GM18873 (cell line): ENCODE results near the gene SLC44A5.
"Not testable (repeated sequence)": the region's sequence is repeated elsewhere in the genome, so short reads cannot be mapped to it uniquely, and the experiment has no call there.

Source experiments
- ATAC-seq: cut with Tn5 transposase; IDR thresholded peaks from one replicate; pipeline ENCODE4 v1.9.1; 2021; ENCODE audit warnings: mild to moderate bottlenecking, moderate library complexity, moderate number of reproducible peaks; ENCODE audit not compliant: unreplicated experiment, low FRiP score

SLC44A5 gene

GRCh38 chr1:75611014-75611413 is at the start of gene SLC44A5:
Gene SLC44A5, minus strand, starts transcription at chr1:75611114. Its CDS starts 69,667 bp downstream, at chr1:75541447.
- no peak for ATAC-seq

DNA sequence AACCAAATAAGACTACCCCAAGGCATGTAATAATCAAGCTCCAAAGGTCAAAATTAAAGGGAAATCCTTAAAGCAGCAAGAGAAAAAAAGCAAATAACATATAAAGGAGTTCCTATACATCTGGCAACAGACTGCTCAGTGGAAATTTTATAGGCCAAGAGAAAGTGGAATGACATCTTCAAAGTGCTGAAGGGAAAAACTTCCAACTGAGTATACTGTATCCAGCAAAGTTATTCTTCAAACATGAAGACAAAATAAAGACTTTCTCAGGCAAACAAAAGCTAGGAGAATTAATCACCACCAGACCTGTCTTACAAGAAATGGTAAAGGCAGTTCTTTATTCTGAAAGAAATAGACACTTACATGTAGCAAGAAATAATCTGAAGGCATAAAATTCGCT is 45.0 kb upstream of the SLC44A5 start:
- ATAC-seq: no peak

GRCh38 chr1:75647183-75647582 is 36.3 kb upstream of the SLC44A5 start:
- ATAC-seq: not testable (repeated sequence)

- ATAC-seq: not testable (repeated sequence)
Observed at GRCh38 chr1:75645153-75645552, 34.2 kb upstream of the SLC44A5 start.

GRCh38 chr1:75643460-75643859 is 32.5 kb upstream of the SLC44A5 start:
- no peak for ATAC-seq

GRCh38 chr1:75641325-75641724 is 30.4 kb upstream of the SLC44A5 start:
- ATAC-seq: no peak

- no peak for ATAC-seq
Observed at GRCh38 chr1:75640137-75640536, 29.2 kb upstream of the SLC44A5 start.

DNA sequence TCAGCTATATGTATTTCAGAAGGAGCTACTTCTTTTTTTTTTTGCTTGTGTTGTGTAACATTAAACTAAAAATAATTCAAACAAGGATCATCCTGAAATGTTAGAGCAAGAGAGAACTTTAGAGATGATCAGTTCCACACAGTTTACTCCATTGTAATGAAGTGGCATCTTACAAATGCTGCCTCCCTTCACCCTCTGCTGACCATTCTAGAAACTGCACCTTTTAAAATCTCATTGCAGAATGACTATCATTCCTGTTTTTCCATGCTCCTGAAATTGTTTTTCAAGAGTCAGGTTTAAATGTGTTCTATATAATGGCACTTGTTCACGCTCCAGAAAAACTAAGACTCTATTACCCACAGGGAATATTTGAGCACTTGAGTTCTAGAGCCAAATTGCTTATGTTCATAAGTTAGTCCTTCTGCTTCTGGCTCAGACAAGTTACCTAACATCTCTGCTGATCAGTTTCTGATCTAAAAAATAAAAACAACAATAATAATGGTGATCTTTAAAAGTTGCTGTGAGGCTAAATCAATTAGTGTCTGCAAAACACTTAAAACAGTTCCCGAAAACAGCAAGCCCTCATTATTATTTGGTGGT is 21.5 kb upstream of the SLC44A5 start:
- no peak for ATAC-seq

- no peak for ATAC-seq
Observed at GRCh38 chr1:75630998-75631397, 20.1 kb upstream of the SLC44A5 start.

DNA sequence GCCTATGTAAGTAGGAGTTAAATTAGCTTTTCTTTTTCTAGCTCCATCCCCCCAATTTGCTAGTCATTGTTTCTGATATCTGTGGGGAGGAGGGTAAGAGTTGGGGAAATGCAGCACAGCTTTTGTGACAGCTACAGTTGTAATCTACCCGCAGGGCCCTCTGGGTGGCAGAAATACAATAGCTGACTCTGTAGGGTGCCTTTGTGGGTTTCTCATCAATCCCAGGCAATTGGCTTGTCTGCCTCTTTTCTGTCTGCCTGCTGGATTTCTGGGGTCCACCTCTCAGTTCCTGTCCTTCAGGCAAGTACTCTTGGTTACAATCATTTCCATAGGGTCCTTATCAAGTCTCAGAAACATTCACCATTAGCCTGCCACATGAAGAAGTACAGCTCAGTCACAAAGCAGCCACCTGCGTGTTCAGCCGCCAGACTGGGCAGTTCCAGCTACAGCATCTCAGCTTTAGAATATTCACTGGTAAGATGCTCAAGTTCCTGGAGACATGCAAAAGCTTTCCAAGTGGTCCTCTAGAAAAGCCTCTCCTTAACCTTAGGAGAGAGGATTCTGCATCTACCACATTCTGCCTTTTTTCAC is 19.2 kb upstream of the SLC44A5 start:
- no peak for ATAC-seq

GRCh38 chr1:75625795-75626194 is 14.9 kb upstream of the SLC44A5 start:
- no peak for ATAC-seq

DNA sequence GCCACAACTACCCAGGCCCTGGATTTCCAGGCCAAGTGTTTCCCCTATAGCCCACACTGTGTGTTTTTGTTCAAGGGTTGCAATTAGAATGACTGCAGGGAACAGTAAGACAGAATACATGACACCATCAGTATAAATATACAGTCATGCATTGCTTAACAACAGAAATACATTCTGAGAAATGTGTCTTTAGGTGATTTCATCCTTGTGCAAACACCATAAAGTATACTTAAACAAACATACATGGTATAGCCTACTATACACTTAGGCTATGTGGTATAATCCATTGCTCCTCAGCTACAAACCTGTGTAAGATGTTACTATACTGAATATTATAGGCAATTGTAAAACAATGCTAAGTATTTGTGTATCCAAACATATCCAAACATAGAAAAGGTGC is 7.5 kb upstream of the SLC44A5 start:
- ATAC-seq: no peak

DNA sequence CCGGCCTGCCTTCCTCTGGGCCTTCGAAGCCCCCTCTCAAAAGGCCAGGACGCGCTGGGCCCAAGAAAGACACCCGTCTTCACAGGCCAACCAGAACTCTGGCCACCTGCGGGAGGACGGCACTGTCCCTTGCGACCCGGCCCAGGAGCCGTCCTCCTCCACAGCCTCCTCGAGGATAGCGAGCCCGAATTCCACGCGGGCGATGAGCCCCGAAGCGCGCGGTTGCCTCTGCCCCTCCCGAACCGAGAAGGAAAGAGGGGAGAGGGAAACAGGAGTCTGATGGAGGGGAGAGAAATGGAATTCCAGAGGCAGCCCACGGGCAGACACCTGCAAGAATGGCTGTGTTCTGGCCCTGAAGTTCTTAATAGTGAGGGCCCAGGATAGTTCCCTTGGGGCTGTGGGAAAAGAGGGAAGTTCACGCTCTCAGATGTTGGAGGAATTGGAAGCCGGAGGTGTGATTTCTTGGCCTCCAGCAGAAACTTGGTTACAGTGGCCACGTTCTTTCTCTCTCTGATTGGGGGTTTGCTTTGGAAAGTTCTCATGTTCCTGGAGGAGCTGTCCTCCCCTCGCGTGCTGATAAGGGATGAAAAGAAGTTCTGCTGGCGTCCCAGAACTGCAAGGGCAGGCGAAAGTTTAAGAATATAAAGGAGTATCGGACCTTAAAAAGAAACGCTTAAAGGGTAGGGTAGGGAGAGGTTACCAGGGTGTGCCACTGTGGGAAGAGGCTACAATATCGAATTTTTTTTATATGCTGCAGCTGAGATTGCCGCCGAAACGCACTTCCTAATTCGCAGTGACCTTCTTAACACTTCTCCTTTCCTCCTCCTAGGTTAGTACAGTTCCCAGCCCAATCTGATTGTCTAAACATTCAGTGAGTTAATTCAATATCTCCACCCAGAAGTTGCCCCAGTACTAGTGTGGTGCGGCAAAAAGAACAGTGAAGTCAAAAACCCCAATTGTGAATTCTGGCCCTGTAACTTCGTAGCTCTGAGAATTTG is 5.8 kb upstream of the SLC44A5 start:
- no peak for ATAC-seq

- ATAC-seq: no peak
Observed at GRCh38 chr1:75615613-75616435, 4.9 kb upstream of the SLC44A5 start.

- ATAC-seq: peak; percentile 8
Observed at GRCh38 chr1:75614399-75614756, 3.5 kb upstream of the SLC44A5 start.

- no peak for ATAC-seq
Observed at GRCh38 chr1:75613916-75614315, 3.0 kb upstream of the SLC44A5 start.

- ATAC-seq: no peak
Observed at GRCh38 chr1:75612976-75613375, 2.1 kb upstream of the SLC44A5 start.

- ATAC-seq: no peak
Observed at GRCh38 chr1:75602486-75602885, 8.4 kb downstream of the SLC44A5 start.

GRCh38 chr1:75600781-75601180 is 10.1 kb downstream of the SLC44A5 start:
- ATAC-seq: no peak

- ATAC-seq: no peak
Observed at GRCh38 chr1:75594327-75594726, 16.6 kb downstream of the SLC44A5 start.
